Measurements from ENCODE around the gene CCDC102B.
"Not testable (repeated sequence)": the region's sequence is repeated elsewhere in the genome, so short reads cannot be mapped to it uniquely, and the experiment has no call there.

Gene CCDC102B

DNA sequence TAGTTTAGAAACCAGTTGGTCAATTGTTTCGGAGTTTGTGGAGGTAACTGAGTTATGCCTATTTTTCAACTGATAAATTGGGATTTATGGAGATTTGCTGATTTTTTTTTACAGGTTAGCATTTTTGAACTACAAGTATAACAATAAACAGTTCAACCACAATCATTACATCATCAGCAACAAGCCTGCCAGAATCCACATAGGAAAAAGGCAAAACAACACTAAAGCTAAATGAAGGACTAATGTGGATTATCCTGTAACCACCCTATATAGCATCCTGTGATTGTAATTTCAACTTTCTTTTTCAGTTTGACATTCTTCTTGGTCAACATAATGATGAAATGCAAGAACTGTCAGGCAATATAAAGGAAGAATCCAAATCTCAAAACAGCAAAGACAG, 76.5 kb downstream of the CCDC102B start:
- H3K27me3 ChIP-seq (ENCODE audit: low read length) = no peaks in the 10 kb centered on the region
- no peaks in the 10 kb centered on the region for H3K9me2 ChIP-seq (replicated peaks; ENCODE audit: insufficient read depth, low read length)
- no peaks in the 10 kb centered on the region for H3K36me3 ChIP-seq (ENCODE audit: low read length)
- H3K4me3 ChIP-seq (ENCODE audit: insufficient read depth, low read length, poor library complexity, severe bottlenecking) = no peak overlapping the region
- no peaks in the 10 kb centered on the region for H3K79me2 ChIP-seq (ENCODE audit: insufficient read depth, low read length)
- no peak overlapping the region for H2AFZ ChIP-seq (ENCODE audit: low read depth, low read length, severe bottlenecking)
- H3K27ac ChIP-seq (ENCODE audit: low read depth, low read length) = no peak overlapping the region
- TF ChIP-seq EZH2phosphoT487 (conservative IDR thresholded peaks at IDR 0.05; ENCODE audit: low read length) (no peak), CTCF (IDR thresholded peaks at IDR 0.05; ENCODE audit: insufficient read depth, low read length, poor library complexity, severe bottlenecking) (no peak)
- H3K9me3 ChIP-seq (ENCODE audit: insufficient read depth, low read length) = no peaks in the 10 kb centered on the region
- no peaks in the 10 kb centered on the region for H4K20me1 ChIP-seq (ENCODE audit: low read depth, low read length)
- no peak overlapping the region for H3K4me2 ChIP-seq (ENCODE audit: low read depth, low read length, poor library complexity, severe bottlenecking)
- H3F3A ChIP-seq (ENCODE audit: insufficient read depth) = no peaks in the 10 kb centered on the region
- no peak overlapping the region for H3K9ac ChIP-seq (ENCODE audit: low read length)

GRCh38 chr18:68879947-68880346, 82.1 kb downstream of the CCDC102B start:
- not testable (repeated sequence) for H3K9ac ChIP-seq (ENCODE audit: low read length); H3K4me3 ChIP-seq (ENCODE audit: insufficient read depth, low read length, poor library complexity, severe bottlenecking); H4K20me1 ChIP-seq (ENCODE audit: low read depth, low read length); H3K36me3 ChIP-seq (ENCODE audit: low read length); H3K4me2 ChIP-seq (ENCODE audit: low read depth, low read length, poor library complexity, severe bottlenecking); H3K79me2 ChIP-seq (ENCODE audit: insufficient read depth, low read length); H2AFZ ChIP-seq (ENCODE audit: low read depth, low read length, severe bottlenecking); H3K9me3 ChIP-seq (ENCODE audit: insufficient read depth, low read length); H3F3A ChIP-seq (ENCODE audit: insufficient read depth); H3K27me3 ChIP-seq (ENCODE audit: low read length); H3K27ac ChIP-seq (ENCODE audit: low read depth, low read length); H3K9me2 ChIP-seq (replicated peaks; ENCODE audit: insufficient read depth, low read length)

DNA sequence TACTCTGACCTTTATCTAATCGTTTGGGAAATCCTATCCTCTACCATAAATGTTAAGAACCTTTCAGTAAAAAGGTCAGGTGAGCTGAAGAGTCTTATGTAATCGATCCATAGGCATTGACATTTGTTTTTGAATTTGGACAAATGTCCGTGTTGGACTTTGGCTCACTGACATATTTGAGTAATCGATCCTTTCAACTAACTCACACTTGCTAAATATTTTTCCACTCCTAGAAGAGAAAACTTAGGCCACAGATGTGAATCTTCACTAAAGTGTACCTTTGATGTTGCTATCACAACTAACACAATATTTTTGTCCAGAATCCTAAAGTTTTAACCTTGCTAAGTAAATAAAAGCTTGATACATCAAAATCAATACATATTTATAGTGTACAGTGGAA, 89.5 kb downstream of the CCDC102B start:
- no peaks in the 10 kb centered on the region for H3K9me3 ChIP-seq (ENCODE audit: insufficient read depth, low read length)

GRCh38 chr18:68893354-68893753, 95.5 kb downstream of the CCDC102B start:
- Histone ChIP-seq H3K27ac (ENCODE audit: low read depth, low read length) (no peak overlapping the region), H4K20me1 (ENCODE audit: low read depth, low read length) (no peaks in the 10 kb centered on the region), H3K27me3 (ENCODE audit: low read length) (no peaks in the 10 kb centered on the region), H3K9ac (ENCODE audit: low read length) (no peak overlapping the region), H3K36me3 (ENCODE audit: low read length) (no peaks in the 10 kb centered on the region), H3K9me3 (ENCODE audit: insufficient read depth, low read length) (no peaks in the 10 kb centered on the region), H3K9me2 (replicated peaks; ENCODE audit: insufficient read depth, low read length) (no peaks in the 10 kb centered on the region), H3F3A (ENCODE audit: insufficient read depth) (no peaks in the 10 kb centered on the region), H2AFZ (ENCODE audit: low read depth, low read length, severe bottlenecking) (no peak overlapping the region), H3K4me3 (ENCODE audit: insufficient read depth, low read length, poor library complexity, severe bottlenecking) (no peak overlapping the region), H3K4me2 (ENCODE audit: low read depth, low read length, poor library complexity, severe bottlenecking) (no peak overlapping the region), H3K79me2 (ENCODE audit: insufficient read depth, low read length) (no peaks in the 10 kb centered on the region)
- TF ChIP-seq EZH2phosphoT487 (conservative IDR thresholded peaks at IDR 0.05; ENCODE audit: low read length) (no peak), CTCF (IDR thresholded peaks at IDR 0.05; ENCODE audit: insufficient read depth, low read length, poor library complexity, severe bottlenecking) (no peak)

More for the DNA sequence above, 89.5 kb downstream of the CCDC102B start:
- Histone ChIP-seq H3K79me2 (ENCODE audit: insufficient read depth, low read length) (no peaks in the 10 kb centered on the region), H3K4me2 (ENCODE audit: low read depth, low read length, poor library complexity, severe bottlenecking) (no peak overlapping the region), H3K9ac (ENCODE audit: low read length) (no peak overlapping the region), H4K20me1 (ENCODE audit: low read depth, low read length) (no peaks in the 10 kb centered on the region), H3K4me3 (ENCODE audit: insufficient read depth, low read length, poor library complexity, severe bottlenecking) (no peak overlapping the region), H3F3A (ENCODE audit: insufficient read depth) (no peaks in the 10 kb centered on the region), H3K9me2 (replicated peaks; ENCODE audit: insufficient read depth, low read length) (no peaks in the 10 kb centered on the region), H3K27ac (ENCODE audit: low read depth, low read length) (no peak overlapping the region), H2AFZ (ENCODE audit: low read depth, low read length, severe bottlenecking) (no peak overlapping the region), H3K36me3 (ENCODE audit: low read length) (no peaks in the 10 kb centered on the region), H3K27me3 (ENCODE audit: low read length) (no peaks in the 10 kb centered on the region; the same call in 1 of the 2 replicates)
- no peak for TF ChIP-seq EZH2phosphoT487 (conservative IDR thresholded peaks at IDR 0.05; ENCODE audit: low read length)
- no peak for TF ChIP-seq CTCF (IDR thresholded peaks at IDR 0.05; ENCODE audit: insufficient read depth, low read length, poor library complexity, severe bottlenecking)

Data from SU-DHL-6 (cell line).